Stimulated activated CD4-positive, alpha-beta T cell treated with anti-CD3 and anti-CD28 coated beads, Interleukin-4, amount 100 ng/mL, for 1 hour (primary cell): ENCODE data around the gene AGFG2.

Experiments used
- DNase-seq: peaks from one replicate; pipeline ENCODE4 v3.0.0-alpha.2; 2020

Gene AGFG2

GRCh38 chr7:100588438-100588837 lies 49.4 kb downstream of the AGFG2 start:
- DNase-seq, result no peak

GRCh38 chr7:100589341-100589947 lies 50.4 kb downstream of the AGFG2 start:
- DNase-seq, result no peak

GRCh38 chr7:100590077-100590737 lies 51.2 kb downstream of the AGFG2 start:
- DNase-seq, result no peak

- no peak for DNase-seq
Observed at GRCh38 chr7:100591596-100591995, 52.6 kb downstream of the AGFG2 start.

GRCh38 chr7:100595188-100595587 lies 56.2 kb downstream of the AGFG2 start:
- no peak for DNase-seq

GRCh38 chr7:100598425-100598824 lies 59.4 kb downstream of the AGFG2 start:
- DNase-seq, result no peak

GRCh38 chr7:100599911-100600729 lies 61.1 kb downstream of the AGFG2 start:
- DNase-seq, result no peak

- no peak for DNase-seq
Observed at GRCh38 chr7:100600730-100601038, 61.7 kb downstream of the AGFG2 start.

- no peak for DNase-seq
Observed at GRCh38 chr7:100602889-100603725, 64.1 kb downstream of the AGFG2 start.

- no peak for DNase-seq
Observed at GRCh38 chr7:100603726-100604027, 64.7 kb downstream of the AGFG2 start.

- DNase-seq, result peak; percentile 65
Observed at GRCh38 chr7:100604028-100604975, 65.3 kb downstream of the AGFG2 start.

- peak; percentile 44 for DNase-seq
Observed at GRCh38 chr7:100604976-100605911, 66.2 kb downstream of the AGFG2 start.

- DNase-seq, result no peak
Observed at GRCh38 chr7:100606313-100606712, 67.3 kb downstream of the AGFG2 start.

GRCh38 chr7:100607111-100607510 lies 68.1 kb downstream of the AGFG2 start:
- DNase-seq, result no peak

GRCh38 chr7:100609958-100610357 lies 71.0 kb downstream of the AGFG2 start:
- DNase-seq, result no peak

GRCh38 chr7:100611983-100612729 lies 73.2 kb downstream of the AGFG2 start, which contains the start of gene MOSPD3:
Gene MOSPD3, plus strand, starts transcription at chr7:100612540. Its CDS starts 252 bp downstream, at chr7:100612792.
- DNase-seq, result peak; percentile 99

- no peak for DNase-seq
Observed at GRCh38 chr7:100612730-100613390, 73.9 kb downstream of the AGFG2 start.

- no peak for DNase-seq
Observed at GRCh38 chr7:100613412-100614175, 74.6 kb downstream of the AGFG2 start.
